SK-N-DZ (cell line): Measurements from ENCODE around the gene APLP1.
"Not testable (repeated sequence)": the region's sequence is repeated elsewhere in the genome, so short reads cannot be mapped to it uniquely, and the experiment has no call there.

ENCODE experiments used
- DNase-seq: peaks from one replicate; pipeline ENCODE4 v3.0.0-alpha.2; 2015; ENCODE audit warnings: low spot score
- small RNA-seq, 2 experiments: library from RNA; depleted of rRNA; stranded (forward); fragments of <200 nt; gene quantifications; one replicate each; pipeline ENCODE3, GENCODE V24; 2014

APLP1 gene

GRCh38 chr19:35904311-35905068 lies 36.1 kb downstream of the APLP1 start:
- no peak for DNase-seq

GRCh38 chr19:35905178-35905727 lies 36.9 kb downstream of the APLP1 start:
- no peak for DNase-seq

GRCh38 chr19:35907377-35907745 lies 39.0 kb downstream of the APLP1 start:
- no peak for DNase-seq

GRCh38 chr19:35908010-35908441 lies 39.7 kb downstream of the APLP1 start, which contains the start of gene TYROBP:
TYROBP (minus strand) TSS chr19:35908295; CDS start chr19:35908228, 67 bp downstream.
- no peak for DNase-seq

GRCh38 chr19:35908973-35909683 lies 40.8 kb downstream of the APLP1 start:
- DNase-seq = no peak

- DNase-seq = no peak
These were observed 41.3 kb downstream of the APLP1 start for GRCh38 chr19:35909684-35910035.

- not testable (repeated sequence) for DNase-seq
These were observed 42.0 kb downstream of the APLP1 start for GRCh38 chr19:35910355-35910754.

- DNase-seq = no peak
These were observed 42.8 kb downstream of the APLP1 start for GRCh38 chr19:35911173-35911572.

- DNase-seq = no peak
These were observed 43.4 kb downstream of the APLP1 start for GRCh38 chr19:35911790-35912189.

- no peak for DNase-seq
These were observed 45.2 kb downstream of the APLP1 start for GRCh38 chr19:35913589-35913988.

GRCh38 chr19:35915443-35915842 lies 47.1 kb downstream of the APLP1 start:
- DNase-seq = no peak

- DNase-seq = no peak
These were observed 50.9 kb downstream of the APLP1 start for GRCh38 chr19:35919306-35919705.

- DNase-seq = no peak
These were observed 52.6 kb downstream of the APLP1 start for GRCh38 chr19:35921012-35921411.

- DNase-seq = no peak
These were observed 57.1 kb downstream of the APLP1 start for GRCh38 chr19:35925501-35925900.

- DNase-seq = no peak
These were observed 60.1 kb downstream of the APLP1 start for GRCh38 chr19:35928507-35928906.

Small RNA genes lying within 50 kb of the gene (small RNA-seq; reads per million reads assigned to genes)
- gene RN7SL402P = 0 to 0.04 reads per million in 2 experiments
